NCI-H1105 treated with DMSO at 0.1 percent for 48 hours (cell line): ENCODE data around the gene ZNRD2.
"Not testable (repeated sequence)": the region's sequence is repeated elsewhere in the genome, so short reads cannot be mapped to it uniquely, and the experiment has no call there.

ENCODE experiments used
- DNase-seq: peaks from one replicate; lab custom pipeline; 2025; lab: John Stamatoyannopoulos, UW

The ZNRD2 gene

GRCh38 chr11:65555693-65556231 is 14.5 kb upstream of the ZNRD2 start:
- DNase-seq: no peak

GRCh38 chr11:65556470-65557279 is 13.6 kb upstream of the ZNRD2 start:
- DNase-seq: no peak

- no peak for DNase-seq
Measured at GRCh38 chr11:65557280-65558001, 12.8 kb upstream of the ZNRD2 start.

- peak; percentile 65 for DNase-seq
Measured at GRCh38 chr11:65558002-65558929, 12.0 kb upstream of the ZNRD2 start, which contains the start of gene LTBP3. Gene LTBP3 (minus strand): TSS chr11:65558359. CDS start chr11:65557959, 400 bp downstream.

- no peak for DNase-seq
Measured at GRCh38 chr11:65558930-65559509, 11.3 kb upstream of the ZNRD2 start.

- DNase-seq: no peak
Measured at GRCh38 chr11:65559535-65559934, 10.7 kb upstream of the ZNRD2 start.

GRCh38 chr11:65559951-65560537 is 10.2 kb upstream of the ZNRD2 start:
- peak; percentile 7 for DNase-seq

GRCh38 chr11:65560555-65561418 is 9.5 kb upstream of the ZNRD2 start:
- DNase-seq: peak; percentile 15

- no peak for DNase-seq
Measured at GRCh38 chr11:65562020-65562419, 8.3 kb upstream of the ZNRD2 start.

GRCh38 chr11:65562788-65563187 is 7.5 kb upstream of the ZNRD2 start:
- no peak for DNase-seq

- DNase-seq: no peak
Measured at GRCh38 chr11:65563601-65564000, 6.7 kb upstream of the ZNRD2 start.

- not testable (repeated sequence) for DNase-seq
Measured at GRCh38 chr11:65564879-65565559, 5.3 kb upstream of the ZNRD2 start.

- DNase-seq: no peak
Measured at GRCh38 chr11:65565624-65566453, 4.4 kb upstream of the ZNRD2 start.

GRCh38 chr11:65569164-65569972 is 909 bp upstream of the ZNRD2 start:
- no peak for DNase-seq

- no peak for DNase-seq
Measured at GRCh38 chr11:65571420-65571819, 1.1 kb downstream of the ZNRD2 start.

- peak; percentile 48 for DNase-seq
Measured at GRCh38 chr11:65571940-65572339, 1.7 kb downstream of the ZNRD2 start.

GRCh38 chr11:65572356-65573051 is 2.2 kb downstream of the ZNRD2 start, which contains the start of gene FAM89B:
Gene FAM89B (plus strand): TSS chr11:65572538. CDS start chr11:65572670, 132 bp downstream.
- DNase-seq: peak; percentile 66
